ENCODE data around the gene SLC33A1. TPM values are rescaled to one million over a fixed set of nuclear protein-coding genes. Genes with fewer than 3 reads are reported as not detected.
"Not testable (repeated sequence)": the region's sequence is repeated elsewhere in the genome, so short reads cannot be mapped to it uniquely, and the experiment has no call there.

SLC33A1 gene
- total RNA-seq, 1 donor from 2014 or later, result 27.0 TPM

GRCh38 chr3:155815030-155815545 is 39.1 kb downstream of the SLC33A1 start:
- Histone ChIP-seq H3K36me3 (no peaks in the 10 kb centered on the region), H3K27me3 (no peaks in the 10 kb centered on the region), H3K4me3 (no peak overlapping the region), H3K4me1 (no peaks in the 10 kb centered on the region), H3K27ac (no peak overlapping the region), H3K9me3 (no peaks in the 10 kb centered on the region)
- DNase-seq (ENCODE audit: extremely low spot score in 2 of 2), result no peak
- intact Hi-C loops (cut with DNase I), result no loop called here
- no peak for TF ChIP-seq POLR2A (IDR thresholded peaks at IDR 0.05)
- TF ChIP-seq CTCF (IDR thresholded peaks at IDR 0.05), result no peak
- TF ChIP-seq POLR2AphosphoS5 (IDR thresholded peaks at IDR 0.05; ENCODE audit: insufficient read depth in 1 of 2, low read depth in 1 of 2), result no peak

DNA sequence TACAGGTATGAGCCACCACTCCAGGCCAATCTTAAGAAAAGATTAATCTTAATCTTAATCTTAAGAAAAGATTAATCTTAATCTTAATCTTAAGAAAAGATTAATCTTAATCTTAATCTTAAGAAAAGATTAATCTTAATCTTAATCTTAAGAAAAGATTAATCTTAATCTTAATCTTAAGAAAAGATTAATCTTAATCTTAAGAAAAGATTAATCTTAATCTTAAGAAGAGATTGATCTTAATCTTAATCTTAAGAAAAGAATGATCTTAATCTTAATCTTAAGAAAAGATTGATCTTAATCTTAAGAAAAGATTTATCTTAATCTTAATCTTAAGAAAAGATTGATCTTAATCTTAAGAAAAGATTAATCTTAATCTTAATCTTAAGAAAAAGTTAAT is 41.0 kb downstream of the SLC33A1 start:
- DNase-seq (ENCODE audit: extremely low spot score in 2 of 2); H3K27ac ChIP-seq; intact Hi-C loops (cut with DNase I); H3K4me1 ChIP-seq; H3K4me3 ChIP-seq; H3K36me3 ChIP-seq; H3K9me3 ChIP-seq; H3K27me3 ChIP-seq: not testable (repeated sequence)

DNA sequence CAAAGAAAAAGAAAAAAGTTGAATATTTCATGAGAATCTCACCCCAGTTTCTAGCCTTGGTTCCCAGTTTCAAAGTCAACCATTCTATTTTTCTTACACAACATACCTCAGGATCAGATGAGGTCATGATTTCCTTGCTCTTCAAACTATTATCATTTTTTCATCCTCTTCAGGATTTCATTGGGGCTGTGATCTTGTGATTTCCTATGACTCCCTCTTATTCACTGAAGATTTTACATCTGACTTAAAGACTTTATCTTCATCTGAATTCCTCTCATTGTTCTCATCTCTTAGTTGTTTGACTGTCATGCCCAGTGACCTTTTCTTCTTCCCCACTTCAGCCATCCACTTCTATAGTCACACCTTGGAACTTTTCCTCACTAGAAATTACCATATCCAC is 45.0 kb downstream of the SLC33A1 start:
- TF ChIP-seq POLR2A (IDR thresholded peaks at IDR 0.05) (no peak), CTCF (IDR thresholded peaks at IDR 0.05) (no peak), POLR2AphosphoS5 (IDR thresholded peaks at IDR 0.05; ENCODE audit: insufficient read depth in 1 of 2, low read depth in 1 of 2) (no peak)
- intact Hi-C loops (cut with DNase I), result no loop called here

GRCh38 chr3:155807823-155808222 is 46.4 kb downstream of the SLC33A1 start:
- TF ChIP-seq POLR2AphosphoS5 (IDR thresholded peaks at IDR 0.05; ENCODE audit: insufficient read depth in 1 of 2, low read depth in 1 of 2), result no peak
- TF ChIP-seq CTCF (IDR thresholded peaks at IDR 0.05), result no peak
- no peak for TF ChIP-seq POLR2A (IDR thresholded peaks at IDR 0.05)
- no peaks in the 10 kb centered on the region for H3K27me3 ChIP-seq
- DNase-seq (ENCODE audit: extremely low spot score in 2 of 2), result no peak
- no peak overlapping the region for H3K4me3 ChIP-seq
- no peaks in the 10 kb centered on the region for H3K36me3 ChIP-seq
- H3K27ac ChIP-seq, result no peak overlapping the region
- no peaks in the 10 kb centered on the region for H3K9me3 ChIP-seq
- H3K4me1 ChIP-seq, result no peaks in the 10 kb centered on the region
- intact Hi-C loops (cut with DNase I), result no loop called here

More for the DNA sequence above, 45.0 kb downstream of the SLC33A1 start:
- Histone ChIP-seq H3K27ac (no peak overlapping the region), H3K27me3 (no peaks in the 10 kb centered on the region), H3K4me3 (no peak overlapping the region), H3K9me3 (no peaks in the 10 kb centered on the region), H3K4me1 (no peaks in the 10 kb centered on the region), H3K36me3 (no peaks in the 10 kb centered on the region)
- no peak for DNase-seq (ENCODE audit: extremely low spot score in 2 of 2)

- H3K4me3 ChIP-seq, result peak within 1 kb of the TSS; percentile 71 to 85
- no peaks in the 10 kb centered on the region for H3K36me3 ChIP-seq
- H3K27me3 ChIP-seq, result no peaks in the 10 kb centered on the region
- no peaks in the 10 kb centered on the region for H3K9me3 ChIP-seq
- intact Hi-C loops (cut with DNase I), result no loop called here
- TF ChIP-seq CTCF (IDR thresholded peaks at IDR 0.05), result peak; percentile 35 to 91 (median 75)
- TF ChIP-seq POLR2A (IDR thresholded peaks at IDR 0.05), result no peak
- peak in 1 of 2 donors; percentile 45 for TF ChIP-seq POLR2AphosphoS5 (IDR thresholded peaks at IDR 0.05; ENCODE audit: insufficient read depth in 1 of 2, low read depth in 1 of 2)
- H3K27ac ChIP-seq, result peak within 1 kb of the TSS; percentile 86
- no peak for DNase-seq (ENCODE audit: extremely low spot score in 2 of 2)
- no peaks in the 10 kb centered on the region for H3K4me1 ChIP-seq
These were observed 48.2 kb downstream of the SLC33A1 start, which contains the start of gene C3orf33 for GRCh38 chr3:155805802-155806618. Gene C3orf33, minus strand, starts transcription at chr3:155806278. Its CDS starts 26 bp downstream, at chr3:155806252.

Data from vagina (tissue), 2 donors.